Caki2 (cell line): ENCODE results near the gene SVIL. TPM values are rescaled to one million over a fixed set of nuclear protein-coding genes. Genes with fewer than 3 reads are reported as not detected.

Experiments
- DNase-seq: peaks from one replicate; pipeline ENCODE4 v3.0.0-alpha.2; 2015; ENCODE audit warnings: low read depth
- in situ Hi-C: cut with HindIII; loops from 2 replicates; pipeline ENCODE4 v1.10.0; 2016; ENCODE audit warnings: low sequenced_read_pairs, low pct_unique_long_range_greater_than_20kb, mixed read lengths
- total RNA-seq: library from RNA; depleted of rRNA; stranded (reverse); fragments of >200 nt; shearing (Covaris generic); gene quantifications from 2 replicates; pipeline ENCODE4 v1.2.3, GENCODE V29; 2014; ENCODE audit warnings: low replicate concordance

Gene SVIL
- total RNA-seq, 1 experiment from 2014 or later, result 59.4 TPM

DNA sequence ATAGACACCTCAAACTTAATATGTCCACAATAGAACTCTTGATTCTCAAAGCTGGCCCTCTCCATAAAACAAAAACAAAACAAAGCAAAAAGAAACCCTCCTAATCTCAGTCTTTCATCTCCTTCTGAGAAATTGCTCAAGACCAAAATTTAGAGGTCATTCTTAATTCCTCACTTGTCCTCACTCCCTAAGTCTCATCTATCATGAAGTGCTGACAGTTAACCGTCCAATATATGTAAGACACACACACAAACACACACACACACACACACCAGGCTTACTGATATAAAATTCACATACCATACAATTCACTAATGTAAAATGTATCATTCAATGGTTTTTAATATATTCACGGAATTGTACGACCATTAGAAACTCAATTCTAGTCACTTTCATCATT lies 17.0 kb upstream of the SVIL start:
- in situ Hi-C loops, result no loop called here
- DNase-seq, result no peak

DNA sequence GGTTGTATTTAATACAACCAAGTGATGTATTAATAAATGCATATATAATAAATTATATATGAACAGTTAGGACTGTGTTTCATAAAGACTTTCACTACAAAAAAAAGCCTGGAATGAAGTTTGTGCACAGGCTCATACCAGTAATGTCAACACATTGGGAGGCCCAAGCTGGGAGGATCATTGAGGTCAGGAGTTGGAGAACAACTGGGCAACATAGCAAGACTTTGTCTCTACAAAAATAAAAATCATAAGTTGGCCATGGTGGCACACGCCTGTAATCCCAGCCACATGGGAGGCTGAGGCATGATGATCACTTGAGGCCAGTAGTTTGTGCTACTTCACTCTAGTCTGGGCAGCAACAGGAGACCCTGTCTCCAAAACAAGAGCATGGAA lies 15.8 kb upstream of the SVIL start:
- DNase-seq, result no peak
- in situ Hi-C loops, result no loop called here

DNA sequence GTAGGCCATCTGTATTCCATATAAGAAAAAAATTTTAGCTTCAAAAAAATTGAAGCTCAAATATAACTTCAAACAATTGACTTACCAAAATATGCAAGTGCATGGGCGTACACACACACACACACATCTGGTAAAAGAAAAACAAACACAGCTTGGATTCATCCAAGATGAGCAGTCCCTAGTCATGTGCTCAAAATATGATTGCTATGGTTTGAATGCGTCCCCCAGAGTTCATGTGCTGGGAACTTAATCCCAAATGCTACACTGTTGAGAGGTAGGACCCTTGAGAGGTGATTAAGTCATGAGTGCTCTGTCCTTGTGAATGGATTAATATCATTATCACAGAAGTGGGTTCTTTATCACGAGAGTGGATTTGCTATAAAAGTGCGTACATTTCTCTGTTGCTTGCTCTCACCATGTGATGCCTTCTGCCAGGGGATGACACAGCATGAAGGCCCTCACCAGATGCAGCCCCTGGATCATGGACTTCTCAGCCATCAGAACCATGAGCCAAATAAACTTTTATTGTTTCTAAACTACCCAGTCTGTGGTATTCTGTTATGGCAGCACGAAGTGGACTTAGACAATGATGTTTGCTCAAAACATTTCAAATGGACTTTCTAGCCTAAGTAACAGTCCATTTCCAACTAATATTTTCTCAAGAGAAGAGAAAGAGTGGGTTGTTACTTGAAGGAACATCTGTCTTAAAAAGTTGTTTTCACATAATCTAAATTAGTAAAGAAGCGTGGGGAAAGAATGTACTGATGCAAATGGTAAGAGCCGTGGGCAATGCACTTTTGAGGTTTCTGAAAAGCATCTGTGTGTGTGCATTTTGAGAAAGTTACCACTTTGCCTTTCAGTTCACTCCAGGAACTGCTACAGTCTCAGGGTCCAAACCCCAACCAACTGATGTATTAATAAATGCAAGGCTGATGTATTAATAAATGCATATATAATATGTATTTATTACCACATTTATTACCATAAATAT lies 15.1 kb upstream of the SVIL start:
- DNase-seq, result no peak
- in situ Hi-C loops, result no loop called here

DNA sequence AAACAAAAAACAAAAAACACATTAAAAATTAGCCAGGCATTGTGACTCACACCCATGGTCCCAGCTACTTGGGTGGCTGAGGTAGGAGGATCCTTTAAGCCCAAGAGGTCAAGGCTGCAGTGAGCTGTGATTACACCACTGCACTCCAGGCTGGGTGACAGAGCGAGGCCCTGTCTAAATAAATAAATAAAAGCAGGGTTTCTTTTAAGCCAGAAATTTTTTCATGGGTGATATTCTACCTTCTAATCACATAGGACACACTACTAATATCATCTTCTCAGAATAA lies 14.2 kb upstream of the SVIL start:
- DNase-seq, result peak; percentile 95
- in situ Hi-C loops, result no loop called here

DNA sequence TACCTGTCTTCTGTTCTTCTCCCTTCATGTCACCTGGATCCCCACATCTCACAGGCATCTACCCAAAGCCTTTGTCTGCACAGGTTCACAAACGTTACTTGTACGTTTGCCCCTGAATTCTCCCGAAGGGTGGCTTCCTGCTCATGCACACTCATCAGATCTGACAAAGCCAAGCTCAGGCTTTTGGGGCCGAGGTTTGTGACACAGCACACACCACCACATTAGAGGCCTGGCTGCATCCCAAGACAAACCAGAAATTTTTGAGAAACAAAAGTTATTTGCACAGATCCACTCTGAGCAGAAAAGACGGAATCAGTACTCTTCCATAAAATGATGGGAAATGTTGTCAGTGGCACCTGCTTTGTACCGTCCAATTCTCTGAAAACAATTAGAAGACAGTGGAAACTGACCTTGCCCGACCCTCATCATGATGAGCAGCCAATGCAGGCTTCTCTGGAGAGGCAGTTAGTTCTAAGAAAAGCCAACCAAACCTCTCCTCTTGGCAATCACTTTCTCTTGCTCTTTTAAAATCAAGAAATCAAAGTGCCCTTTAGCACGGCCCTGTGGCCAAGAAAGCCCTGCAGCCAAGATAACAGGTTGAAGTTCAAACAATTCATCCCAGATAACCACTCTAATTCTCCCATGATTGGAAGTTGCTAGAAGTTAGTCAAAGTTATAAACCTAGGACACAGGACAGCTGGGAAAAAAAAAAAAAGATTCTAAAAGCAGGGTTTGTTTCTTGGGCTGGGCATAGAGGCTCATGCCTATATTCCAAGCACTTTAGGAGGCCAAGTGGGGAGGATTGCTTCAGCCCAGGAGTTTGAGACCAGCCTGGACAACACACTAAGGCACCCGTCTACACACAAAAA lies 13.6 kb upstream of the SVIL start:
- in situ Hi-C loops, result no loop called here
- no peak for DNase-seq

DNA sequence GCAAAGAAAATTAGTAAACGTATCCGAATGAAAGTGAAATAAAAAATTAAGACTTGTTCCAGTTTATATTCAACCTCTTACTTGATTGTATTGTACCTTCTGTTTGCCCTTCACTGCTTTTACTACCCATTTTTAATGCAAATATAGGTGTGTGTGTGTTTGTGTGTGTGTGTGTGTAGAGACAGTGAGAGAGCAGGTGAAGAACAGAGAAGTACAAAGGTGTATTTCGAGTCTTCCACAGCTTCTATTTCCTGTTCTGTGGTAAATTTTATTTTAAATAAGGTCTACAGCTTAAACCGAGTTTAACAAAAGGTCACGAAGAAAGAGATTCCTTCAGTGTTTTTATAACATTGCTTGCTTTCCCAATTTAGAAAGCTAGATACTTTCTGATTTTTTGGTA lies 12.7 kb upstream of the SVIL start:
- in situ Hi-C loops, result no loop called here
- DNase-seq, result no peak

DNA sequence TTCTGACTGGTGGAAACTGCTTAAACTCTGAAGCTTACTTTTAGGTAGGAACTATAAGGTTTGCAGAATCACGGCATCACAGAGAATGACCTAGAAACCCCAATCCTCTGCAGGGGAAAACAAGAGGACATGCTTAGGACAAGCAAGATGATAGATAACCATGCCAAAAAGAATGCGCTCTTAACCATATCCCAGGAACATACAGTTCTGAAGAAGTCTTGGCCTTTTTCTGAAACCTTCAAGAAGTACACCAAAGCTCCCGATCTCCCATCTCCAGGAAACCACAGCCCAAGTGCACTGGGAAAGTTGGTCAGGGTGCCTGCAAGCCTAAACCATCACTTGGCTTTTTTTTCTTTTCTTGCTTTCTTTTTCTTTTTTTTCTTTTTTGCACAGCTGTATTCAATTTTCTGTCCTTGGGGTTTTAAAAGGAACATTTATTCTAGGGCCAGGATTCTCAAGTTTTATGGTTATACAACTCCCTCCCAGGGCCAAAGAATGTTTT lies 12.2 kb upstream of the SVIL start:
- in situ Hi-C loops, result no loop called here
- DNase-seq, result no peak

DNA sequence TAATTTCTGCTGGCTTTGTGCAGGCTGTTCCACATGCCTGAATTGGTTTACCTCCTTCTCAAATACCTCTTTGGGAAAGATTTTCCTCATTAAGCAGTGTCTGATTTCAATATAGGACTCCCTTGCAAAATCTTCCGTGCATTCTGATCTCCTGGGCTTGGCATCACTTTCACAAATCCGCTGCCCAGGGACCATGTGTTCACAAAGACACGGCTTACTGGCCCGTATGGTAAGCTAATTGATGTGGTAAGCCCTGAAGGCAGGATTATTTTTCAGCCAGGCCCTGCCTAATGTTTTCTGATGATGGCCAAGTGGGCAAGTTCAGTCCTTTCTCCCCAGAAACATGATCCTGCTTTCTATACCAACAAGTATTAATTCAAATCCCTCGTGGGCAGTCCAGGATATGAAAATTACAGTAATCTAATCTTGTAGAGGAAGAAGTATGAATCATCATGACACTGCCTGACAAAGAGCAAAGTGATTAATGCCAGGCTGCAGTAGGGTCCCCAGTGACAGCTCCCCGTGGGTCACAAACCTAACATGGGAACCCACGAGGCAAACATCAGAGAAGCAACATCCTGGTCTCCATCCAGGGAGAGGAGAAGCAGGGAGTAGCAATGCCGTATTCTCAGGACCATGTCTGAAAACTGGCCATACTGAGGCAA lies 11.6 kb upstream of the SVIL start:
- in situ Hi-C loops, result no loop called here
- peak; percentile 53 for DNase-seq

DNA sequence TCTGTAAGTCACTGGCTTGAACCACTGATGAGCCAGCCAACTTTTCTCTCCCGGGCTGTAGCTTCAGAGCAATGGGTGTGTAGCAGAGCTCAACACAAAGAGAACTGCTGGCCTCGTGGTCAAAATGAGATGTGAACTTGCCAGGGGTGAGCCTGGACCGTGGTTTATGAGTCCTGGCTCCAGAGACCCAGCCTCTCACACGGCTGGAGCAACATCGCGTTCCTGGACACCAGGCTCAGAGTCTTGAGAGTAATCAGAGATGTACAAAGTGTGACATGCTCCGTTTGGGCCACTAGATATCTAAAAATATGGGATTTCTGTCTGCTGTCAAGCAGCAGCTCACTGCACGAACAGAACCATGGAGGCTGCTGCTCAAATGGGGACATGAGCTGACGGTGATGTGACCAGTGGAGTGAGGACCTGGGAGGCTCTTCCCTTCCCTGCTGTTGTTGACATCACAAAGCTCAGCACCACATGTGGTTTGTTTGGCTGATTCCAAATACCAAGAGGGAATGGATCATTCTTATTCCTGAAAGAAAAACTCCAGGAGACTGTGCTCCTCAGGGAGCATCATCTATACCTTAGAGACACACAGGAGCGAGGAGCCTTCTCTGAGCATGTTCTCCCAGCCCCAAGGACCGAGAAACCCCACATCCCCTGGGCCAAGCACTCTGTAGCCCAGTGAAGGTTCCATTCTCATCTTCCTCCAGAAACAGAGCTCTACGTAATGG lies 9.2 kb upstream of the SVIL start:
- DNase-seq, result no peak
- in situ Hi-C loops, result no loop called here

DNA sequence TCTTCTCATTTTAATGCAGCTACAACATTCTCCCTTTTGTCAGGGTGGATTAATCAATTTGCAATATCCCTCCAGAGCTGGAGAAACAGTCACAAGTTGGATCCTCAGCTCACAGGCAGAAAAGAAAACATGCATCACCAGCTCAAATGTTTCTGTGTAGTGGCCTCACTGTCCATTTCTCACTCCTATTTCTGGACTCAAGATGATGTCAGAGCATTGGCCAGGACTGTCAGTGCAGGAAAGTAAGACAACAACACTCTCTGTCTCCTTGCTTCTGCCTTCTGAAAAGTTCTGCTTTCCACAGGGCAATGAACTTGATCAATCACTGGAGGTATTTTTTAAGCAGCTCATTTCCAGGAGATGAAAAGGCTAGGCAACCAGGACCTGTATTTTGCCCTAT lies 8.2 kb upstream of the SVIL start:
- in situ Hi-C loops, result no loop called here
- DNase-seq, result no peak

DNA sequence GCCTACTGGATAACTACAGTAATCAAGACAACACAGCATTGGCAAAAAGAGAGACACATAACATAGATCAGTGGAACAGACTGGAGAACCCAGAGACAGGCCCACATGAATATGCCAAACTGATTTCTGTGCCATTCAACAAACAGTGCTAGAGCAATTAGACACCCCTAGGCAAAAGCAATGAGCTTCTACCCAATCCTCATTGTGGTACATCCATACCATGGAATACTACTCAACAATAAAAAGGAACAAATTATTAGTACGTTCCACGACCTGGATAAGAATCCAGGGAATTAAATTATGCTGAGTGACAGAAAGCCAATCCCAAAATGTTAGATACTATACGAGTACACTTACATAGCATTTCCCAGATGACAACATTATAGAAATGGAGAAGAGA lies 2.8 kb upstream of the SVIL start:
- in situ Hi-C loops, result no loop called here

DNA sequence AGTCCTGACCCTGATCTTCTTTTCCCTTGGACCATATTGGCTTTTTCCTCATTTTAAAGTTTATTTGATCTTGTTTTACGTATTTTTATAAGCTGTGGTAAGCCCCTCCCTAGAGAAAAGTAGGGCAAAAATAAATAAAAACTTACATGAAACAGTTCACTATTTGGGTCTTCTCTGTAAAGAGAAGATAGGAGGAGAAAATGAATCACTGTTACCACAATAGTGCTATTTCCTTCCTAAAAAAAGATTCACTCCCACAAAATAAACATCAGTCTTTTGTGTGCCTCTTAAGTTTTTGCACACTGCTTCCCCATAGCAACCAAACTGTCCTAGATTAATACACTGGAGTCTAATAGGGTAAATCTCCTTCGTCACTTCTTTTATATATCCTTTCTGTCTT lies 1.4 kb upstream of the SVIL start:
- peak; percentile 61 for DNase-seq
- in situ Hi-C loops, result no loop called here

More for the DNA sequence above, 2.8 kb upstream of the SVIL start:
- DNase-seq, result no peak

DNA sequence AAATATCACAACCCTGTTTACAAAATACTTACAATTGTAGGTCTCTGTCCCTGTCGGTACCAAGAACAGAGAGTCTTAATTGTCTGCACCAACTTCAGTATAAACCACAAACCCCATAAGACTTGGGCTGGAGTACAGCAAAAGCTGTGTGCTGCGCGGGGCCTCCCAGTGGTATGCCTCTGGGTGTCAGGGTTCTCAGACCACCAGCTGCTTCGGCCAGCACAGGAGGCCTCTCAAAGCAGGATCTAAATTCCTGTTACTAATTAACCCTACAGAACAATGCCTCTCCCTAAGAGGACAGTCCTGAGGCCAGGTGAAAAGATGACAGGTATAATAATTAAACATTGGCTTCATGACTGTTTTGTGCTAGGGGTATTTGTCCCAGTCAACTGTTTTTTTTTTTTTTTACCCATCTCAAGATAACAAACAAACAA lies 957 bp upstream of the SVIL start:
- in situ Hi-C loops, result no loop called here
- DNase-seq, result peak; percentile 66

DNA sequence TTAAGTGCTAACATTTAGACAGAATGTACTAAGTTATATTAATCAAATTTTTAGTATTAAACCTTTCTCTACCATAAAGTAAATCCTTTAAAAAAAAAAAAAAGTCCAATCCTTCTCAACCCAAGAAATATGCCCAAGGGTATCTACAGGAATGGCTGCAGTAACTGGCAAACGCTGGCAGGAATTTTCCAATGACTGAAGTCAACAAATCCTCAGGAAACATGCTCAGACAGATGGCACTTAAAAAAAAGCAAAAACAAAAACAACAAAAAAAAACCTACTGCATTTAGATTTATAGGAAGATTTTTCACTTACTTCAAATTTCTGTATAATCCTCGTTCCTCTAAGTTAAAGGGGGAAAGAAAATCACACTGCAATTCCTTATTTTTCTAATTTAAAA lies 666 bp downstream of the SVIL start:
- in situ Hi-C loops, result no loop called here
- DNase-seq, result no peak

DNA sequence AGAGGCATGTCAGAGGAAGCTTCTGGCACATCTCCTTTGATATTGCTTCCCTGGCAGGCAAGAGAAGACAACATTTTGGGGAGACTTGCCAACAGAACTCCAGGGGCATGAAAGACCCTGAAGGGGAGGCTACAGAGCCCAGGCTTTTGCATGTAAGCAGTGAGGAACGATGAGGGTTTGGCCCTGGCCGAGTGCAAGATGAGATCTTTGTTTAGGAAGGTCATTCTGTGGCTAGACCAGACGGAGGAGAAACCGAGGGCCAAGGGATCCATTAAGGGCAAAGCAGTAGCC lies 3.8 kb downstream of the SVIL start:
- in situ Hi-C loops, result no loop called here
- no peak for DNase-seq

DNA sequence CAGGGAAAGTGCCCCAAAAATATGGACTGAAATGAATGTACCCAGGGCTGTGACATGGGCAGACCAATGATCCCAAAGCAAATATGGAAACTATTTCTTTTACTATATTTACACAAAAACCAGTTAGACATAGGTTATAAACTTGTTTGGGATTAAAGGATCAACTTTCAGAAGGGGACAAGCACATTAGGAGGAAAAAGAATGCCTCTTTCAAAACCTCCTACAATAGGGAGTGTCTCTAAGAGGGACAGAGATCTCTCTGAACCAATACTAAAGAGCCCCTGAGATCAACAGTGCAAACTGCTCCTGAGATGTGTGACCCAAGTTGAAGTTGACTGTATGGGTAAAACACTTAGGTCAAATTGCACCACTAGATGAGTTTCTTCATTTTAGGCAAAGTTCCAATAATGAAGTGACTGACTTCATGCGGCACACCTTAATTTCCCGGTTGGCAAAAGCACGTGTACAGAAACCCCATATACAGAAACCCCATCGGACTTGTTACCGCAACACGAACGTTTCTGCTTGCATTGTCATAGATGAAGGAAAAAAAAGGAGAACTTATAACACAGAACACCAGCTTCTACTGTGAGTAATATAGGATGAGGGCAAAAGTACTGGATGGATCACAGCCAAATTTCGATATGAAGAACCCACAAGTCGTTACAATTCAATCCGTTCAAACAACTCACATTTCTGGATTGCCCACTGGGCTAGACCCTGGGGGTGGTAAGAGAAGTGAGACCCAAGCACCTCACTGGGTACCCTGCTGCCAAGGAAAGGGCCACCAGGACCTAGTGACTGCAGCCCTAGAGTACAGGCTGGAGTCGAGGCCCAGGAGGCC lies 4.3 kb downstream of the SVIL start:
- DNase-seq, result no peak
- in situ Hi-C loops, result no loop called here

DNA sequence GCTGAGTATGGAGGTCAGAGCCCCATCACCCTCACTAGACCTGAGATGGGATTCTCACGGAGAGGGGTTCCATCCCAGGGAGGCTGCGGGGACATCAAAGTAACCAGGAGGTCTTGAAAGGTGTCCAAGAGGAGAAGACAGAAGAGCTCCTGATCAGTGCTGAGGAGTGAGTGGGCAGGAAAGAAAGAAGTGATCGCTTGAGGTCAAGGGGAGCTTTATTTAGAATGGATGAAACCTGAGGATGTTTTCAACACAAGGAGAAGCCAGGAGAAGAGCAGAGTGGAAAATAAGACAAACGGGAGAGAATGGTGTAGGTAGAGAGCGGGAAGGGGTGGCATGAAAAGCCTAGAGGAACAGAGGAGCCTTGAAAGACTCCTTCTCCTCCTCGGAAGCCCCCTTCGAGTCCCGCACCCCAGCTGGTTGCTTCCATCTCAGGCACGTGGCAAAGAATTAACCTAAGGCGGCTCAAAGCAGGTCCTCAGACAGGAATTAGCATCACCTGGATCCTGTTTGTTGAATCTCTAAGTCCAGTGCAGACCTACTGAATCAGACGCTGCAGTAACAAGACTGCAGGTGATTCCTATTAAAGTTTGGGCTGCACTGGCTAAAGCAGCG lies 5.8 kb downstream of the SVIL start:
- DNase-seq, result no peak

More for the DNA sequence above, 5.8 kb downstream of the SVIL start:
- in situ Hi-C loops, result no loop called here
